ENCODE measurements around the gene DOCK1.

Gene DOCK1

DNA sequence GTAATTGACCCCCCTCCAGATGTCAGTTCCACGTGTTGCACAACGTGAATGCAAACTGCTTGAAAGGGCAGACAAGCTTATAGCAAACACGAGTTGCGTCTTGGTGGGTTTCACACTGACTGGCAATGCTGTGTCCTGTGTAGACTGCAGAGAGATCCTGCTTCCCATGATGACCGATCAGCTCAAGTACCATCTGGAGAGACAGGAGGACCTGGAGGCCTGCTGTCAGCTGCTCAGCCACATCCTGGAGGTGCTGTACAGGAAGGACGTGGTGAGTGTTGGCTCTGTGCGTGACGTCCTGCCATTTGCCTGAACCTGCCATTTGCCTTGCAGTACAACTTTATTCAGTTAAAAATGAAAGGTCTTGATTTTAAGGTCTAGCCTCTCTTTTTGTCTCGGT, 220.1 kb downstream of the DOCK1 start:
- no peak overlapping the region for H3K4me3 ChIP-seq (replicated peaks in 1 of 2; ENCODE audit: low read depth in 2 of 2, low read length in 2 of 2)
- no peak for DNase-seq (ENCODE audit: low read depth in 2 of 2)
- TF ChIP-seq, protein P1, sequence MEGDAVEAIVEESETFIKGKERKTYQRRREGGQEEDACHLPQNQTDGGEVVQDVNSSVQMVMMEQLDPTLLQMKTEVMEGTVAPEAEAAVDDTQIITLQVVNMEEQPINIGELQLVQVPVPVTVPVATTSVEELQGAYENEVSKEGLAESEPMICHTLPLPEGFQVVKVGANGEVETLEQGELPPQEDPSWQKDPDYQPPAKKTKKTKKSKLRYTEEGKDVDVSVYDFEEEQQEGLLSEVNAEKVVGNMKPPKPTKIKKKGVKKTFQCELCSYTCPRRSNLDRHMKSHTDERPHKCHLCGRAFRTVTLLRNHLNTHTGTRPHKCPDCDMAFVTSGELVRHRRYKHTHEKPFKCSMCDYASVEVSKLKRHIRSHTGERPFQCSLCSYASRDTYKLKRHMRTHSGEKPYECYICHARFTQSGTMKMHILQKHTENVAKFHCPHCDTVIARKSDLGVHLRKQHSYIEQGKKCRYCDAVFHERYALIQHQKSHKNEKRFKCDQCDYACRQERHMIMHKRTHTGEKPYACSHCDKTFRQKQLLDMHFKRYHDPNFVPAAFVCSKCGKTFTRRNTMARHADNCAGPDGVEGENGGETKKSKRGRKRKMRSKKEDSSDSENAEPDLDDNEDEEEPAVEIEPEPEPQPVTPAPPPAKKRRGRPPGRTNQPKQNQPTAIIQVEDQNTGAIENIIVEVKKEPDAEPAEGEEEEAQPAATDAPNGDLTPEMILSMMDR (IDR thresholded peaks at IDR 0.05; ENCODE audit: low read depth, low read length), result no peak

GRCh38 chr10:127127822-127128221, 222.6 kb downstream of the DOCK1 start:
- DNase-seq (ENCODE audit: low read depth in 2 of 2), result no peak
- TF ChIP-seq, protein P1 (IDR thresholded peaks at IDR 0.05; ENCODE audit: low read depth, low read length), result no peak
- no peak overlapping the region for H3K4me3 ChIP-seq (replicated peaks in 1 of 2; ENCODE audit: low read depth in 2 of 2, low read length in 2 of 2)

DNA sequence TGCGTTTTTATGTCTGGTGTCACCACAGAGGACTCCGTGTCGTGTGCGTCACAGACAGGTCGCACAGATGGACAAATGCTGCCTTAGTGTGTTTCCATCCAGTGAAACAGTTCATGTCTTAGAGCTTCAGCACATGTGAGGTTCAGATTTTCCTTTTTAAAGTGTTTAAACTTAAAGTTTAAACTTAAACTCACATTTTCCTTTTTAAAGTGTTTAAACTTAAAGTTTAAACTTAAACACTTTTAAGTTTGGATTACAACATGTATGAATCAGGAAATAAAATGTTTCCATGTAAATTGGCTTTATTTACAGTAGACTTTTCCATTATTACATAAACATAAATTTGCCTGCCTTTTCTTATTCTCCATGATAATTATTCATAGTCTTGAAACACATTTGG, 223.9 kb downstream of the DOCK1 start:
- TF ChIP-seq, protein P1 (IDR thresholded peaks at IDR 0.05; ENCODE audit: low read depth, low read length), result no peak
- no peak overlapping the region for H3K4me3 ChIP-seq (replicated peaks in 1 of 2; ENCODE audit: low read depth in 2 of 2, low read length in 2 of 2)
- no peak for DNase-seq (ENCODE audit: low read depth in 2 of 2)

GRCh38 chr10:127132451-127132850, 227.2 kb downstream of the DOCK1 start:
- TF ChIP-seq, protein P1 (IDR thresholded peaks at IDR 0.05; ENCODE audit: low read depth, low read length), result no peak
- H3K4me3 ChIP-seq (replicated peaks in 1 of 2; ENCODE audit: low read depth in 2 of 2, low read length in 2 of 2), result no peak overlapping the region
- DNase-seq (ENCODE audit: low read depth in 2 of 2), result no peak

- TF ChIP-seq, protein P1 (IDR thresholded peaks at IDR 0.05; ENCODE audit: low read depth, low read length), result no peak
- no peak for DNase-seq (ENCODE audit: low read depth in 2 of 2)
- no peak overlapping the region for H3K4me3 ChIP-seq (replicated peaks in 1 of 2; ENCODE audit: low read depth in 2 of 2, low read length in 2 of 2)
Measured at GRCh38 chr10:127133225-127133624, 228.0 kb downstream of the DOCK1 start.

DNA sequence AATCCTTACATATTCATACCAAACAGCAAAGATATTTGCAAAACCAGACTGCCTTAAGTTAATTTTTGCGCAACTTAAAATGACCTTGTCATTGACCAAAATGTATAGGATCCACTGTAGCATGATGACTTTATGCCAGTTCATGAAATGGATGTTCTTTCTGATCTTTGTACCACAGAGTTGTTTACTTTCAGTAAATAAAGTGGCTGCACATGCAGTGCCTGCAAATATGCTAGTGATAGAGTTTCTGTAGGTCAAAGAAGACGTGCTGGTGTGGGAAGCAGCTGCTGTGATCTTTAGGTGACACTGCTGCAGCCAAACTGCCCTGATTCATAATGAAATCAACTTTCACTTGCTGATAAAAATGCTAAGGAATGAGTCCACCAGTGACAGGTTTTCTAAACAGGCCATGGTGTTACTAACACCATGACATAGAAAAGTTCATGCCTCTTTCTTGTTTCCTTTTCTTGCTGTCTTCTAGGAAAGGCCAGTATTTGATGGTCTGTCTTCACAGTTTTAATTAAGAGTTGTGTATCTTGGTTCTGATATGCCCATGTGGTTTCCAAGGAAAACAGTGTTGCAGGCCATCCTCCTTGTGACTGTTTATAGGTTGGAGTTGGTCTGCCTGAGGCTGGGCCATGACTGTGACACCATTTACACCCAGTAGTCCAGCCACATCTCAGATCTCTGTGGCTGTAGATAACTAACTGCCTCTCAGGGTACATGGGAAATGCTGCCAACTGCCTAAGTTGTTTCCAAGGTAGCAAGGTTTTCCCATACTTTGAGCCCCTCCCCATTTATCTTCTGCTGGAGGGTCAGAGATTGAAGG, 228.7 kb downstream of the DOCK1 start:
- DNase-seq (ENCODE audit: low read depth in 2 of 2), result no peak
- TF ChIP-seq, protein P1 (IDR thresholded peaks at IDR 0.05; ENCODE audit: low read depth, low read length), result no peak
- no peak overlapping the region for H3K4me3 ChIP-seq (replicated peaks in 1 of 2; ENCODE audit: low read depth in 2 of 2, low read length in 2 of 2)
